ENCODE results near the gene LRSAM1. TPM values are rescaled to one million over a fixed set of nuclear protein-coding genes. Genes with fewer than 3 reads are reported as not detected.
A peak's percentile ranks its signal among the peaks of the same experiment; 100 is the strongest.

LRSAM1 gene
- total RNA-seq, 2 experiments from 2014 or later = 25.4 to 26.9 TPM

GRCh38 chr9:127539259-127539981 lies 88.1 kb downstream of the LRSAM1 start:
- H3K4me1 Mint-ChIP-seq = peaks cover 12% of the 10 kb centered on the region
- ChIA-PET CTCF (interaction anchor here (0.6 to 1.3 kb wide), 4 partner anchors 13 to 104 kb away, joined by 3 to 6 read pairs (median 4); no protein-coding TSS in a partner anchor), POLR2A (interaction anchor here (2.0 kb wide), 1 partner anchor 17 kb away, joined by 8 read pairs; no protein-coding TSS in a partner anchor)
- no peak overlapping the region for H3K27ac Mint-ChIP-seq
- no peak overlapping the region for H3K4me3 Mint-ChIP-seq
- H3K9me3 Mint-ChIP-seq = no peaks in the 10 kb centered on the region
- DNase-seq = no peak
- no peaks in the 10 kb centered on the region for H3K27me3 Mint-ChIP-seq
- H3K36me3 Mint-ChIP-seq (ENCODE audit: low read depth) = peaks cover 15% of the 10 kb centered on the region

- no peak overlapping the region for H3K4me3 Mint-ChIP-seq
- H3K27ac Mint-ChIP-seq = no peak overlapping the region
- ChIA-PET POLR2A (interaction anchor here (2.0 kb wide), 1 partner anchor 16 kb away, joined by 8 read pairs; no protein-coding TSS in a partner anchor), CTCF (interaction anchor here (1.0 to 1.3 kb wide), 2 partner anchors 14 to 68 kb away, joined by 3 to 6 read pairs; no protein-coding TSS in a partner anchor)
- H3K4me1 Mint-ChIP-seq = peaks cover 14% of the 10 kb centered on the region
- no peaks in the 10 kb centered on the region for H3K9me3 Mint-ChIP-seq
- H3K36me3 Mint-ChIP-seq (ENCODE audit: low read depth) = peaks cover 12% of the 10 kb centered on the region
- no peaks in the 10 kb centered on the region for H3K27me3 Mint-ChIP-seq
- DNase-seq = no peak
Observed at GRCh38 chr9:127539982-127540663, 88.8 kb downstream of the LRSAM1 start.

- peaks cover 10% of the 10 kb centered on the region for H3K36me3 Mint-ChIP-seq (ENCODE audit: low read depth)
- peaks cover 18% of the 10 kb centered on the region for H3K4me1 Mint-ChIP-seq
- no peaks in the 10 kb centered on the region for H3K9me3 Mint-ChIP-seq
- no peak for DNase-seq
- no peak overlapping the region for H3K27ac Mint-ChIP-seq
- no peaks in the 10 kb centered on the region for H3K27me3 Mint-ChIP-seq
- POLR2A ChIA-PET = interaction anchor here (2.0 kb wide), 1 partner anchor 16 kb away, joined by 8 read pairs; no protein-coding TSS in a partner anchor
- CTCF ChIA-PET = interaction anchor here (1.0 kb wide), 1 partner anchor 68 kb away, joined by 3 read pairs; no protein-coding TSS in a partner anchor
- H3K4me3 Mint-ChIP-seq = no peak overlapping the region
Observed at GRCh38 chr9:127540664-127541041, 89.3 kb downstream of the LRSAM1 start.

GRCh38 chr9:127541176-127541575 lies 89.9 kb downstream of the LRSAM1 start:
- no peaks in the 10 kb centered on the region for H3K27me3 Mint-ChIP-seq
- H3K9me3 Mint-ChIP-seq = no peaks in the 10 kb centered on the region
- CTCF ChIA-PET = interaction anchor here (0.7 kb wide), 1 partner anchor 15 kb away, joined by 3 read pairs; no protein-coding TSS in a partner anchor
- DNase-seq = no peak
- H3K36me3 Mint-ChIP-seq (ENCODE audit: low read depth) = peaks cover 10% of the 10 kb centered on the region
- peaks cover 21% of the 10 kb centered on the region for H3K4me1 Mint-ChIP-seq
- H3K4me3 Mint-ChIP-seq = no peak overlapping the region
- POLR2A ChIA-PET = no interaction called here
- no peak overlapping the region for H3K27ac Mint-ChIP-seq

- H3K36me3 Mint-ChIP-seq (ENCODE audit: low read depth) = peaks cover 10% of the 10 kb centered on the region
- peaks cover 28% of the 10 kb centered on the region for H3K4me1 Mint-ChIP-seq
- no peak overlapping the region for H3K4me3 Mint-ChIP-seq
- CTCF ChIA-PET = no interaction called here
- H3K27me3 Mint-ChIP-seq = no peaks in the 10 kb centered on the region
- no peak for DNase-seq
- H3K9me3 Mint-ChIP-seq = no peaks in the 10 kb centered on the region
- no peak overlapping the region for H3K27ac Mint-ChIP-seq
- POLR2A ChIA-PET = no interaction called here
Observed at GRCh38 chr9:127541865-127542264, 90.6 kb downstream of the LRSAM1 start.

GRCh38 chr9:127543221-127543620 lies 91.9 kb downstream of the LRSAM1 start:
- H3K27me3 Mint-ChIP-seq = no peaks in the 10 kb centered on the region
- ChIA-PET POLR2A (interaction anchor here (2.0 kb wide), 1 partner anchor 10 kb away, joined by 5 read pairs; no protein-coding TSS in a partner anchor), CTCF (no interaction called here)
- peaks cover 17% of the 10 kb centered on the region for H3K36me3 Mint-ChIP-seq (ENCODE audit: low read depth)
- no peak for DNase-seq
- H3K27ac Mint-ChIP-seq = peak overlapping the region; percentile 49
- H3K9me3 Mint-ChIP-seq = no peaks in the 10 kb centered on the region
- peaks cover 32% of the 10 kb centered on the region for H3K4me1 Mint-ChIP-seq
- no peak overlapping the region for H3K4me3 Mint-ChIP-seq

GRCh38 chr9:127543973-127544533 lies 92.7 kb downstream of the LRSAM1 start:
- ChIA-PET POLR2A (interaction anchor here (2.0 kb wide), 1 partner anchor 9 kb away, joined by 5 read pairs; no protein-coding TSS in a partner anchor), CTCF (interaction anchor here (1.0 to 1.5 kb wide), 2 partner anchors 18 to 34 kb away, joined by 3 to 7 read pairs; no protein-coding TSS in a partner anchor)
- Mint-ChIP-seq H3K36me3 (ENCODE audit: low read depth) (peaks cover 25% of the 10 kb centered on the region), H3K27me3 (no peaks in the 10 kb centered on the region), H3K9me3 (no peaks in the 10 kb centered on the region), H3K4me1 (peaks cover 36% of the 10 kb centered on the region), H3K27ac (no peak overlapping the region), H3K4me3 (no peak overlapping the region)
- DNase-seq = no peak

- peaks cover 35% of the 10 kb centered on the region for H3K36me3 Mint-ChIP-seq (ENCODE audit: low read depth)
- no peaks in the 10 kb centered on the region for H3K27me3 Mint-ChIP-seq
- H3K4me3 Mint-ChIP-seq = no peak overlapping the region
- DNase-seq = no peak
- H3K27ac Mint-ChIP-seq = no peak overlapping the region
- POLR2A ChIA-PET = interaction anchor here (0.9 kb wide), 1 partner anchor 10 kb away, joined by 3 read pairs; no protein-coding TSS in a partner anchor
- H3K4me1 Mint-ChIP-seq = peaks cover 45% of the 10 kb centered on the region
- no peaks in the 10 kb centered on the region for H3K9me3 Mint-ChIP-seq
- CTCF ChIA-PET = interaction anchor here (1.5 kb wide), 1 partner anchor 20 kb away, joined by 7 read pairs; no protein-coding TSS in a partner anchor
Observed at GRCh38 chr9:127545196-127546124, 94.2 kb downstream of the LRSAM1 start.

GRCh38 chr9:127546125-127546832 lies 95.0 kb downstream of the LRSAM1 start:
- H3K27ac Mint-ChIP-seq = peak overlapping the region; percentile 56
- DNase-seq = no peak
- no peaks in the 10 kb centered on the region for H3K27me3 Mint-ChIP-seq
- H3K36me3 Mint-ChIP-seq (ENCODE audit: low read depth) = peaks cover 35% of the 10 kb centered on the region
- no peaks in the 10 kb centered on the region for H3K9me3 Mint-ChIP-seq
- H3K4me1 Mint-ChIP-seq = peaks cover 44% of the 10 kb centered on the region
- POLR2A ChIA-PET = no interaction called here
- H3K4me3 Mint-ChIP-seq = no peak overlapping the region
- CTCF ChIA-PET = no interaction called here

- ChIA-PET POLR2A (interaction anchor here (1.6 kb wide), 1 partner anchor 31 kb away, joined by 3 read pairs; no protein-coding TSS in a partner anchor), CTCF (interaction anchor here (1.0 kb wide), 1 partner anchor 22 kb away, joined by 3 read pairs; no protein-coding TSS in a partner anchor)
- Mint-ChIP-seq H3K4me3 (no peak overlapping the region), H3K27ac (no peak overlapping the region), H3K4me1 (peaks cover 56% of the 10 kb centered on the region), H3K36me3 (ENCODE audit: low read depth) (peaks cover 40% of the 10 kb centered on the region), H3K9me3 (no peaks in the 10 kb centered on the region), H3K27me3 (no peaks in the 10 kb centered on the region)
- DNase-seq = no peak
Observed at GRCh38 chr9:127548352-127548881, 97.1 kb downstream of the LRSAM1 start.

- Mint-ChIP-seq H3K4me3 (no peak overlapping the region), H3K27me3 (no peaks in the 10 kb centered on the region), H3K36me3 (ENCODE audit: low read depth) (peaks cover 42% of the 10 kb centered on the region), H3K4me1 (peaks cover 58% of the 10 kb centered on the region), H3K9me3 (no peaks in the 10 kb centered on the region), H3K27ac (no peak overlapping the region)
- DNase-seq = no peak
- POLR2A ChIA-PET = interaction anchor here (1.6 kb wide), 1 partner anchor 30 kb away, joined by 3 read pairs; no protein-coding TSS in a partner anchor
- CTCF ChIA-PET = interaction anchor here (1.0 kb wide), 1 partner anchor 23 kb away, joined by 3 read pairs; no protein-coding TSS in a partner anchor
Observed at GRCh38 chr9:127549218-127549617, 97.9 kb downstream of the LRSAM1 start.

All from activated CD4-positive, alpha-beta memory T cell treated with anti-CD3 and anti-CD28 coated beads, Interleukin-2, amount 10 ng/mL, durations not matched to agents 7 days and 5 days (primary cell).